SK-N-SH (cell line): ENCODE results near the gene AP5M1. TPM values are rescaled to one million over a fixed set of nuclear protein-coding genes. Genes with fewer than 3 reads are reported as not detected.

ENCODE experiments used
- CTCF ChIA-PET: fragments of 300-600, 350-600 bp; formaldehyde crosslinking; extraction: SDS; loops from one replicate; lab custom pipeline; 2021; lab: Yijun Ruan, JAX
- POLR2A ChIA-PET: fragments of 350-600 bp; sonication (Branson Sonifier 250); formaldehyde crosslinking; extraction: SDS; loops from one replicate; lab custom pipeline; 2020; ENCODE audit warnings: antibody characterized with exemption, inconsistent platforms; lab: Yijun Ruan, JAX
- DNase-seq: peaks from one replicate; pipeline ENCODE4 v3.0.0; 2012
- H2AFZ ChIP-seq: fragments of 200-600 bp; sonication (generic); 2 replicates; pipeline ENCODE4 v1.8.1; 2016; ENCODE audit warnings: antibody characterized with exemption, mild to moderate bottlenecking, low read depth
- H3F3A ChIP-seq: fragments of 200-600 bp; sonication (generic); replicated peaks from 2 replicates; pipeline ENCODE3; 2016; ENCODE audit warnings: antibody characterized with exemption, mild to moderate bottlenecking; ENCODE audit not compliant: insufficient read depth
- H3K27ac ChIP-seq, 2 experiments: fragments of 200-500 bp in 1 of 2; fragments of 200-600 bp in 1 of 2; sonication (Bioruptor generic) in 1 of 2; sonication (generic), shearing (Covaris generic) in 1 of 2; 2 replicates each; pipeline versions ENCODE4 v1.5.1 to v1.6.1; 2014 to 2016; ENCODE audit warnings: low read depth in 2 of 2, inconsistent platforms in 1 of 2, low read length in 1 of 2, mild to moderate bottlenecking in 1 of 2, mixed read lengths in 1 of 2
- H3K27me3 ChIP-seq: fragments of 200-600 bp; sonication (generic), shearing (Covaris generic); 2 replicates; pipeline ENCODE4 v1.6.1; 2016; ENCODE audit warnings: mixed run types; ENCODE audit not compliant: insufficient read depth
- H3K36me3 ChIP-seq, 2 experiments: fragments of 200-500 bp in 1 of 2; fragments of 200-600 bp in 1 of 2; sonication (Bioruptor generic) in 1 of 2; sonication (generic) in 1 of 2; replicated peaks in 1 of 2; 2 replicates each; pipeline versions ENCODE3 to v1.5.1; 2014 to 2016; ENCODE audit warnings: low read length in 1 of 2, mild to moderate bottlenecking in 1 of 2; ENCODE audit not compliant: insufficient read depth in 2 of 2, control insufficient read depth in 1 of 2
- H3K4me1 ChIP-seq, 2 experiments: fragments of 200-500 bp in 1 of 2; fragments of 200-600 bp in 1 of 2; sonication (Bioruptor generic) in 1 of 2; sonication (generic), shearing (Covaris generic) in 1 of 2; 2 replicates each; pipeline versions ENCODE4 v1.5.1 to v1.6.1; 2014 to 2016; ENCODE audit warnings: low read depth in 1 of 2, low read length in 1 of 2, mixed run types in 1 of 2; ENCODE audit not compliant: insufficient read depth in 2 of 2, control insufficient read depth in 1 of 2
- H3K4me2 ChIP-seq: fragments of 200-600 bp; sonication (generic), shearing (Covaris generic); 2 replicates; pipeline ENCODE4 v1.6.1; 2017; ENCODE audit warnings: mixed run types
- H3K4me3 ChIP-seq, 2 experiments: fragments of 200-500 bp in 1 of 2; fragments of 200-600 bp in 1 of 2; sonication (Bioruptor generic) in 1 of 2; sonication (generic), shearing (Covaris generic) in 1 of 2; 2 replicates each; pipeline versions ENCODE4 v1.5.1 to v1.8.1; 2014 to 2016; ENCODE audit warnings: low read depth in 2 of 2, inconsistent platforms in 1 of 2, low read length in 1 of 2, mild to moderate bottlenecking in 1 of 2, mixed read lengths in 1 of 2, moderate library complexity in 1 of 2
- H3K79me2 ChIP-seq: fragments of 200-600 bp; sonication (generic); 2 replicates; pipeline ENCODE4 v1.8.1; 2017; ENCODE audit warnings: mild to moderate bottlenecking; ENCODE audit not compliant: insufficient read depth
- H3K9ac ChIP-seq: fragments of 200-600 bp; sonication (generic); 2 replicates; pipeline ENCODE4 v1.6.1; 2017; ENCODE audit warnings: mixed run types
- H3K9me2 ChIP-seq: fragments of 200-600 bp; sonication (generic); 2 replicates; pipeline ENCODE4 v1.6.1; 2017; ENCODE audit warnings: mixed run types
- H3K9me3 ChIP-seq: fragments of 200-600 bp; sonication (generic); 2 replicates; pipeline ENCODE4 v1.6.1; 2017; ENCODE audit warnings: mixed run types, mild to moderate bottlenecking, moderate library complexity
- H4K20me1 ChIP-seq: fragments of 200-600 bp; sonication (generic); 2 replicates; pipeline ENCODE4 v1.6.1; 2017; ENCODE audit warnings: mild to moderate bottlenecking, mixed run types; ENCODE audit not compliant: insufficient read depth
- EP300 ChIP-seq, 2 experiments: IDR thresholded peaks; 2 replicates each; pipeline versions ENCODE4 v1.4.0 to v1.6.1; 2012; ENCODE audit warnings: borderline replicate concordance in 1 of 2, low read depth in 1 of 2, low read length in 1 of 2
- EZH2phosphoT487 ChIP-seq: fragments of 200-600 bp; sonication (generic); IDR thresholded peaks from 2 replicates; pipeline ENCODE4 v1.6.1; 2017; ENCODE audit warnings: low read depth, mixed run types, mild to moderate bottlenecking, antibody characterized with exemption, moderate library complexity, borderline replicate concordance
- GATA2 ChIP-seq: sonication (generic); formaldehyde crosslinking; IDR thresholded peaks from 2 replicates; pipeline ENCODE4 v1.5.0; 2020; ENCODE audit warnings: mild to moderate bottlenecking, missing genetic modification reagents
- JUND ChIP-seq: IDR thresholded peaks from 2 replicates; pipeline ENCODE4 v1.4.0; 2012
- MEF2A ChIP-seq: IDR thresholded peaks from 2 replicates; pipeline ENCODE4 v1.4.0; 2012; ENCODE audit warnings: low read depth, borderline replicate concordance
- MXI1 ChIP-seq: IDR thresholded peaks from 2 replicates; pipeline ENCODE4 v1.6.1; 2012; ENCODE audit warnings: mild to moderate bottlenecking, low read depth, low read length, improper control_type of control experiment
- NRF1 ChIP-seq: IDR thresholded peaks from 2 replicates; pipeline ENCODE4 v1.6.1; 2012; ENCODE audit warnings: low read depth, mild to moderate bottlenecking, low read length
- RAD21 ChIP-seq: IDR thresholded peaks from 2 replicates; pipeline ENCODE4 v1.6.1; 2012; ENCODE audit warnings: mild to moderate bottlenecking, low read length
- RFX5 ChIP-seq: IDR thresholded peaks from 2 replicates; pipeline ENCODE4 v1.6.1; 2012; ENCODE audit warnings: mild to moderate bottlenecking, improper control_type of control experiment, low read length
- SMC3 ChIP-seq: IDR thresholded peaks from 2 replicates; pipeline ENCODE4 v1.6.1; 2012; ENCODE audit warnings: low read depth, low read length, improper control_type of control experiment
- TAF1 ChIP-seq: IDR thresholded peaks from 2 replicates; pipeline ENCODE4 v1.6.1; 2012; ENCODE audit warnings: low read depth, mild to moderate bottlenecking, low read length, moderate library complexity, borderline replicate concordance
- TEAD4 ChIP-seq: IDR thresholded peaks from 2 replicates; pipeline ENCODE4 v1.4.0; 2012; ENCODE audit warnings: mild to moderate bottlenecking, borderline replicate concordance; ENCODE audit not compliant: insufficient read depth
- WGBS: methylation state at CpG from one replicate; pipeline ENCODE4 v1.1.6; 2017; ENCODE audit warnings: low lambda C conversion rate; 5-methylcytosine and 5-hydroxymethylcytosine counted together
- polyA plus RNA-seq, 3 experiments: library from polyadenylated mRNA; depleted of rRNA; stranded (reverse); fragments of >200 nt; gene quantifications; 2 replicates each; pipeline ENCODE4 v1.2.3, GENCODE V29; 2012
- TF ChIP-seq, protein P1 (sequence below): IDR thresholded peaks from 2 replicates; pipeline ENCODE4 v1.6.1; 2012; ENCODE audit warnings: mild to moderate bottlenecking, low read depth, low read length, moderate library complexity
- TF ChIP-seq, protein P2 (sequence below): IDR thresholded peaks from 2 replicates; pipeline ENCODE4 v1.4.0; 2012; ENCODE audit warnings: low read depth, borderline replicate concordance
- TF ChIP-seq, protein P3 (sequence below): IDR thresholded peaks from 2 replicates; pipeline ENCODE4 v1.4.0; 2012; ENCODE audit warnings: low read depth
- TF ChIP-seq, protein P4 (sequence below): fragments of 200-600 bp; sonication (generic); IDR thresholded peaks from 2 replicates; pipeline ENCODE4 v1.6.1; 2017; ENCODE audit warnings: antibody characterized with exemption, mild to moderate bottlenecking, moderate library complexity

Gene AP5M1
- polyA plus RNA-seq, 1 of the 3 experiments (the other 2 are of a cell fraction), result 13.1 TPM

DNA sequence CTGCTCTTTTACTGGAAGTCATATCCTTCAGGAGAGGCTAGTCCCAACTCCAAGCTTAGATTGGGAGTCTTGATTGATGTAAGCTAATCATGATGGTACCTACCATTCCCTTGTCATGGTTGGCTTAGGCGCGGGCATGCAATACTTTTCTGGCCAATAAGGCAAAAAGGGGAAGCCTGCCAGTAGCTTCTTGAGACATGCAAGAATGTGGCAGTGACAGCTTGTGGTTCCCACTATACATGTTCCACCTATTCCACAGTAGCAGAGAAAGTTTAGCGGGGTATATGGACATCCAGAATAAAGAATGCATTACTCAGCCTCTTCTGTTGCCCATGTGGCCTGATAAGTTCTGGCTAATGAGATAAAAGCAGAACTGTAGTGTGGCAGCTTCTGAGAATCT, 55.0 kb downstream of the AP5M1 start:
- TF ChIP-seq SMC3, result no peak
- TF ChIP-seq NRF1, result no peak
- TF ChIP-seq, protein P1, sequence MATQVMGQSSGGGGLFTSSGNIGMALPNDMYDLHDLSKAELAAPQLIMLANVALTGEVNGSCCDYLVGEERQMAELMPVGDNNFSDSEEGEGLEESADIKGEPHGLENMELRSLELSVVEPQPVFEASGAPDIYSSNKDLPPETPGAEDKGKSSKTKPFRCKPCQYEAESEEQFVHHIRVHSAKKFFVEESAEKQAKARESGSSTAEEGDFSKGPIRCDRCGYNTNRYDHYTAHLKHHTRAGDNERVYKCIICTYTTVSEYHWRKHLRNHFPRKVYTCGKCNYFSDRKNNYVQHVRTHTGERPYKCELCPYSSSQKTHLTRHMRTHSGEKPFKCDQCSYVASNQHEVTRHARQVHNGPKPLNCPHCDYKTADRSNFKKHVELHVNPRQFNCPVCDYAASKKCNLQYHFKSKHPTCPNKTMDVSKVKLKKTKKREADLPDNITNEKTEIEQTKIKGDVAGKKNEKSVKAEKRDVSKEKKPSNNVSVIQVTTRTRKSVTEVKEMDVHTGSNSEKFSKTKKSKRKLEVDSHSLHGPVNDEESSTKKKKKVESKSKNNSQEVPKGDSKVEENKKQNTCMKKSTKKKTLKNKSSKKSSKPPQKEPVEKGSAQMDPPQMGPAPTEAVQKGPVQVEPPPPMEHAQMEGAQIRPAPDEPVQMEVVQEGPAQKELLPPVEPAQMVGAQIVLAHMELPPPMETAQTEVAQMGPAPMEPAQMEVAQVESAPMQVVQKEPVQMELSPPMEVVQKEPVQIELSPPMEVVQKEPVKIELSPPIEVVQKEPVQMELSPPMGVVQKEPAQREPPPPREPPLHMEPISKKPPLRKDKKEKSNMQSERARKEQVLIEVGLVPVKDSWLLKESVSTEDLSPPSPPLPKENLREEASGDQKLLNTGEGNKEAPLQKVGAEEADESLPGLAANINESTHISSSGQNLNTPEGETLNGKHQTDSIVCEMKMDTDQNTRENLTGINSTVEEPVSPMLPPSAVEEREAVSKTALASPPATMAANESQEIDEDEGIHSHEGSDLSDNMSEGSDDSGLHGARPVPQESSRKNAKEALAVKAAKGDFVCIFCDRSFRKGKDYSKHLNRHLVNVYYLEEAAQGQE, result no peak
- no peak for TF ChIP-seq MEF2A
- no peak for TF ChIP-seq MXI1
- TF ChIP-seq, protein P2, sequence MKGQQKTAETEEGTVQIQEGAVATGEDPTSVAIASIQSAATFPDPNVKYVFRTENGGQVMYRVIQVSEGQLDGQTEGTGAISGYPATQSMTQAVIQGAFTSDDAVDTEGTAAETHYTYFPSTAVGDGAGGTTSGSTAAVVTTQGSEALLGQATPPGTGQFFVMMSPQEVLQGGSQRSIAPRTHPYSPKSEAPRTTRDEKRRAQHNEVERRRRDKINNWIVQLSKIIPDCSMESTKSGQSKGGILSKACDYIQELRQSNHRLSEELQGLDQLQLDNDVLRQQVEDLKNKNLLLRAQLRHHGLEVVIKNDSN, result no peak
- TF ChIP-seq EZH2phosphoT487, result no peak
- TF ChIP-seq RAD21, result no peak
- no peak for TF ChIP-seq JUND
- Histone ChIP-seq H4K20me1 (no peaks in the 10 kb centered on the region), H3K9me2 (no peaks in the 10 kb centered on the region), H3K79me2 (no peaks in the 10 kb centered on the region), H3K27me3 (peaks cover 19% of the 10 kb centered on the region; the same call in 1 of the 2 replicates), H2AFZ (no peak overlapping the region), H3K9ac (no peak overlapping the region), H3K4me2 (no peak overlapping the region), H3K4me3 (no peak overlapping the region), H3K36me3 (no peaks in the 10 kb centered on the region), H3K4me1 (no peaks in the 10 kb centered on the region), H3K27ac (no peak overlapping the region), H3F3A (no peaks in the 10 kb centered on the region), H3K9me3 (no peaks in the 10 kb centered on the region)
- WGBS, result 47% methylated on average over 3 of the region's 3 CpGs
- DNase-seq, result no peak
- CTCF ChIA-PET, result interaction anchor here (0.8 kb wide), 1 partner anchor 664 kb away, joined by 3 read pairs; no protein-coding TSS in a partner anchor
- POLR2A ChIA-PET, result no interaction called here

DNA sequence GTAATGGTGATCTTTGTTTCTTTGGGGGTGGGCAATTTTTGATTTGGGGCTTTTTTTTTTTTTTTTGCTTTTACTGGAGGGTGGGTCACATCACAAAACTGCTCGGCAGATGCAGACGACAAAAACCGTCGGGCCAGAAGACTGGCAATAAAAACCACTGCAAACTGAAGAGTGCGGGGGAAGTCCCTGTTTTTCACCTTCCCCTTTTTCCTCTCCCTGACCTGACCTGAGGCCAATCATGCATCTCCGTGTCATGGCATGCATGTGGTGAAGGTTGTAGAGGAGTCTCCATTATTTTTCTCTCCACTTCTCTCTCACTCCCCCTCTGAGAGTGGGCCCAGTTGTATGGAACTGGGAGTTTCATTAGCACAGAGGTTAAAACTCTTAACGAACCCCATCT, 57.5 kb downstream of the AP5M1 start:
- WGBS, result 20% methylated on average over 7 of the region's 7 CpGs
- POLR2A ChIA-PET, result no interaction called here

More for the DNA sequence above, 57.5 kb downstream of the AP5M1 start:
- Histone ChIP-seq H3K4me1 (no peaks in the 10 kb centered on the region), H3K9me3 (no peaks in the 10 kb centered on the region), H3F3A (no peaks in the 10 kb centered on the region), H3K27me3 (no peaks in the 10 kb centered on the region; the same call in 1 of the 2 replicates), H3K79me2 (no peaks in the 10 kb centered on the region), H3K4me2 (no peak overlapping the region), H3K36me3 (no peaks in the 10 kb centered on the region), H3K9ac (no peak overlapping the region), H4K20me1 (no peaks in the 10 kb centered on the region), H3K4me3 (no peak overlapping the region), H2AFZ (no peak overlapping the region), H3K9me2 (no peaks in the 10 kb centered on the region), H3K27ac (no peak overlapping the region)
- DNase-seq, result no peak
- CTCF ChIA-PET, result no interaction called here
- TF ChIP-seq RFX5, result no peak
- TF ChIP-seq EZH2phosphoT487, result no peak
- TF ChIP-seq TAF1, result no peak
- TF ChIP-seq EP300 (IDR thresholded peaks at IDR 0.05; ENCODE audit: borderline replicate concordance in 1 of 2, low read depth in 1 of 2, low read length in 1 of 2), result no peak
- TF ChIP-seq TEAD4, result no peak
- TF ChIP-seq, protein P1, result no peak
- TF ChIP-seq GATA2 (CRISPR knock-in tag), result no peak
- TF ChIP-seq MEF2A, result no peak
- TF ChIP-seq, protein P3, sequence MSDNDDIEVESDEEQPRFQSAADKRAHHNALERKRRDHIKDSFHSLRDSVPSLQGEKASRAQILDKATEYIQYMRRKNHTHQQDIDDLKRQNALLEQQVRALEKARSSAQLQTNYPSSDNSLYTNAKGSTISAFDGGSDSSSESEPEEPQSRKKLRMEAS, result no peak
- TF ChIP-seq JUND, result no peak
- TF ChIP-seq, protein P4, sequence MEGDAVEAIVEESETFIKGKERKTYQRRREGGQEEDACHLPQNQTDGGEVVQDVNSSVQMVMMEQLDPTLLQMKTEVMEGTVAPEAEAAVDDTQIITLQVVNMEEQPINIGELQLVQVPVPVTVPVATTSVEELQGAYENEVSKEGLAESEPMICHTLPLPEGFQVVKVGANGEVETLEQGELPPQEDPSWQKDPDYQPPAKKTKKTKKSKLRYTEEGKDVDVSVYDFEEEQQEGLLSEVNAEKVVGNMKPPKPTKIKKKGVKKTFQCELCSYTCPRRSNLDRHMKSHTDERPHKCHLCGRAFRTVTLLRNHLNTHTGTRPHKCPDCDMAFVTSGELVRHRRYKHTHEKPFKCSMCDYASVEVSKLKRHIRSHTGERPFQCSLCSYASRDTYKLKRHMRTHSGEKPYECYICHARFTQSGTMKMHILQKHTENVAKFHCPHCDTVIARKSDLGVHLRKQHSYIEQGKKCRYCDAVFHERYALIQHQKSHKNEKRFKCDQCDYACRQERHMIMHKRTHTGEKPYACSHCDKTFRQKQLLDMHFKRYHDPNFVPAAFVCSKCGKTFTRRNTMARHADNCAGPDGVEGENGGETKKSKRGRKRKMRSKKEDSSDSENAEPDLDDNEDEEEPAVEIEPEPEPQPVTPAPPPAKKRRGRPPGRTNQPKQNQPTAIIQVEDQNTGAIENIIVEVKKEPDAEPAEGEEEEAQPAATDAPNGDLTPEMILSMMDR, result no peak
